HG03520 (cell line): ENCODE results near the gene DPAGT1.
"Not testable (repeated sequence)": the region's sequence is repeated elsewhere in the genome, so short reads cannot be mapped to it uniquely, and the experiment has no call there.

Experiments used
- ATAC-seq: cut with Tn5 transposase; IDR thresholded peaks from one replicate; pipeline ENCODE4 v1.9.1; 2021; ENCODE audit warnings: mild to moderate bottlenecking, moderate library complexity; ENCODE audit not compliant: unreplicated experiment

DPAGT1 gene

DNA sequence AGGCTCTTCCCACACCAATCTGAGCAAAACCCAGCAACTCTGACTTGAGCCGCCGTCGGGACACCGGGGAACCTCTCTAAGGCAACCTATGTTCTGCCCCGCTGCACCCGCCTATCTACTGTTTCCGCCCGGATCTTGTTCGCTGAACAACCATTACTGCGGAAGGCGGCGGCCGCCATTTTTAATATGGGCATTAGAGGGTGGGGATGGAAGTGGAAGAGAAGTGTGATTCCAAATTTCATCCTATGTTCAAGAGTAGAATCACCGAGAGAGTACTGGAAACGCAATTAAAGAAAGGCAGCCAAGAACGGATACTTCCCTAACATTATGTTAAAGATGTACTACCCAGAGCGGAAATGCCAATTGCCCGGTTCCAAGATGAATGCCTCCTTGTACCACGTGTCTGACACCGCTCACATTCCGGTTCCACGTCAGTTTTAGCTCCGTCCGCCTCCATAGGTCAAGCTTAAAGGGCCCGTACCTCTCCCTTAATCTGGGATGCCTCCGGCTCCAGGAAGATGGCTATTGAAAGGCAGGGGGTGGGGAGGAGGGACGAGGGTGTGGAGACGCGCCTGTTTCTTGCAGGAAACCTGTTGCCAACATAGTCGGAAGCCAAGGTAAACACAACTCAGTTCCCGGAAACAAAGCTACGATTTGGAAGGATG, at the start of gene DPAGT1:
TSS of gene DPAGT1 (minus strand) at position 95 of the 665 bp plus-strand sequence. CDS start 198 bp downstream, outside the sequence.
- ATAC-seq, result peak; percentile 69

DNA sequence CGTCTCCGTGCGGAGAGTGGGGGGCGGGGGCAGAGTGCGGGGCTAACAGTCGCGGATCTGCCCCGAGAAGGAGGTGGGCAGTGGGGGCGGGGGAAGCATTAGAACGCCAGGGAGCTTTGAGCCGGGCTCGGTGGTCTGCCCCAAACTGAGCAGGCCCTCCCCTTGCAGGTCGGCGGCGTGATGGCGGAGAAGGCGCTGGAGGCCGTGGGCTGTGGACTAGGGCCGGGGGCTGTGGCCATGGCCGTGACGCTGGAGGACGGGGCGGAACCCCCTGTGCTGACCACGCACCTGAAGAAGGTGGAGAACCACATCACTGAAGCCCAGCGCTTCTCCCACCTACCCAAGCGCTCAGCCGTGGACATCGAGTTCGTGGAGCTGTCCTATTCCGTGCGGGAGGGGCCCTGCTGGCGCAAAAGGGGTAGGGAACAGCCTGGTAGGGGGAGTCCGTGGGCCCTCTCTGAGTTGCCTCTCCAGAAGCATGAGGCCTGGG, 48.2 kb upstream of the DPAGT1 start:
- ATAC-seq, result no peak

DNA sequence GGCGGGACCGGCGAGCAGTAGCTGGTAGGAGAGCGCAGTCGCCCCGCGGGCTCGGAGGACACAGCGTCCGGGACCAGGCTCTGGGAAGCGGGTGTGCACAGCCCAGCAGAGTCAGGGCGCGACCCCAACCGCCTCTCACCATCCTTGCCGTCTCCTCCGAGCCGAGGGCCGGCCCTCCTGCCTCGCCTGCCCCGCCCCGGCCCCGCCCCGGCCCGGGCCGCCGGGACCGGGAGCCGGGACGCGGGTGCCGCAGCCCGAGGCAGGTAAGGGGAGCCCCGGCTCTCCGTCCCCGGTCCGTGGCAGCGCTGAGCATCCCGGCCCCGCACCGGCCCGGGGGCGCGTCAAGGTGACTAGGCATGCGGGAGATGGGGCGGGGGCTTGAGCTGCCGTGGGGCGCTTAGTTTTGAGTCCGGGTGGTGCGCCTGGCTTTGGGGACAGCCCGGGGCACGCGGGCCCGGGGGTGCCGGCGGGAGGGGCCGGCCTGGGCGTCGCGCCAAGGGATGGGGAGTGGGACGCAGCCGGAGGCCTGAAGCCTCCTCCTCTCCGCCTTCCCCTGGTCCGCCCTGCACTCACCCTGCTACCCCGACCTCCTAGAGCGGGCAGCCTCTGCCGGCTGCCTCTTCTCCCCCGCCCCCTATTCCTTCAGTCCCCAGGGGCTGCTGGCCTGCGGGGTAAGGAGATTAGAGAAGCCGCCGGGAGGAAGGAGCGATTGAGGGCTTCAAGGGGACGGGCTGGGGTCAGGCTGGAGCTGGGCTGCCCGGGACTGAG, 47.5 kb upstream of the DPAGT1 start, which contains the start of gene ABCG4:
TSS of gene ABCG4 (plus strand) at position 35 of the 768 bp plus-strand sequence. CDS start 914 bp downstream, outside the sequence.
- no peak for ATAC-seq

DNA sequence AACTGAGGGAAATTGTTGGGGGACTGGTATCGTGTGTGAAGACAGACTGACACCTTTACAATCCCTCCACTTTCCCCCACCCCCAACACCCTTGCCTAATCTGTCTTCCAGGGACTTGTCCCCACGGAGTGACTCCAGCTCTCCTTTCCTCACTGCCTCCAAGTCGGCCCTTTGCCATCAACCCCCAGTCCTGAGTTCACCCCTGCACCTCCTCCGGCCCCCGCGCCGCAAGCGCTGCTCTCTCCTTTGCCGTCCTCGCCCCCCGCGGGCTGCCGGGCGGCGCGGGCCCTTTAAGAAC, 47.0 kb upstream of the DPAGT1 start:
- no peak for ATAC-seq

DNA sequence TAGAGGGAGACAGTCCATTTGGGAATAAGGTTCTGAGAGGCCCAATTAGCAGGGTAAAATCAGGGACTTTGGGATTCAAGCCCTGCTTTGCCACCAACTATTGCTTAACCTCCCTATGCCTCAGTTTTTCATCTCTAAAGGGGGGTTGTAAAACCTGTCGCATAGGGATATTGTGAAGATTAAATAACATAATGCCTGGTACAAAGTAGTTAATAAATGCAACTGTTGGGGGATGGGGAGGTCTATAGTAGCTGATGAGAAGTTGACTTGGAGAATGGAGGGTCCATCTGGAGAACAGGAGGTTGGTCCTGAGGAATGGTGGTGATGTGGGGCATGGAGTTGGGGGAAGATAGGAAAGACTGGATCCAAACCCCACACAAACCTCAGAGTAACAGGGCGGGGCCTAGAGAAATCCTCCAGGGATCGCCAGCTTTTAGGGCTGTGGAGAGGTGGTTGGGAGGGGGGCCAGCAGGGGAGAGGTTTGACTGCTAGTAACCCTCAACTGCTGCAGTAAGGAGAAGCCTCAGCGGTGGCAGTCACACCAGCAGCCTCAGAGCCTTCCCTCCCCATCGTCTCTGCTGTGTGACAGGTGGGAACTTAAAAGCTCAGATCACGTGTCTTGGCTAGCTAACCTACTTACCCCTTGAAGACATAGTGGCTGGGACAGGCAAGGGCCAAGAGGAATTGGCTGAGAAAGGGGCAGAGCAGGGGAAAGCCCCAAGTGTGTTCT, 46.1 kb upstream of the DPAGT1 start:
- ATAC-seq, result no peak

DNA sequence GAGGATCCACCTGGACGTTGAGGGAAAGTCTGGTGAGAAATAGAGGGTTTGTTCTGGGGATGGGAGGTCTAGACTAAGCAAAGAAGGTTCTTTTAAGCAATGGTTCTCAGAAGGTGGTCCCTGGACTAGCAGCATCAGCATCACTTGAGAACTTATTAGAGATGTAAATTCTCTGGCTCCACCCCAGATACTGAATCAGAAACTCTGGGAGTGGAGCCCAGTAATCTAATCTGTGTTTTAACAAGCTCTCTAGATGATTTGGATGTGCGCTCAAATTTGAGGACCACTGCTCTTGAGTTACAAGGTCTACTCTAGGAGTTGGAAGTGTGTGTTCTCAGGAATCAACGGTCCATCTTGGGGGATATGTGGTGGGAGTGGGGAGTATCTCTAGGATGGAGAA, 43.9 kb upstream of the DPAGT1 start:
- ATAC-seq, result no peak

DNA sequence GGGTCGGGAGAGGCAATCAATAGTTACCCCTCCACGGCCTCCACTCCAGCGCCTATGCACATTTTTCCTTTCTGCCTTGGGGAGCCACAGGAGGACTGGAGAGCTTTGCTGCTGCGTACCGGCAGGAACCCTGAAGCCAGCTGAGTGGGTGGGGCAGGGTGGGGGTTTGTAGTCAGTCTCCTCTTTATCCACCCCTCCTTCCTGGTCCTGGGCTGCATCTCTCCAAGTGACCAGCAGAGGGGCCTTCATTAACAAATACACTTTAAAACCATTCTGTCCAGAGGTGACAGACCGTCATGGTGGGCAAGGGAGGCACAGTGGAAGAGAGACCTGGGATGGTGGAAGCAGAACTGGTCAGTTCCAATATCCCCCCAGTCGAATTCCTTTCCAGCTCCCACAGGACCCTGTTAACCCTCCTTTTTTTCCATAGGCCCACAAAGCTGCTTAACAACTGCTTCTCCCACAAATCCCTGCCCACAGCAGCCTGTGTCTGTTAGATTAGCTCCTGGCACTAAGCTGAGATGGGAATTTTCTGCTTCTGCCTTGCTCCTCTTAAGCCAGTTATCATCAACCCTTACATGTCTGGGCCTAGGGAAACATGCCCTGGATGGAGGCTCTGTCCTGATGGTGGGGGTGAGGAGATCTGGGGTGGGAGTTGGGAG, 43.3 kb upstream of the DPAGT1 start:
- ATAC-seq, result no peak

DNA sequence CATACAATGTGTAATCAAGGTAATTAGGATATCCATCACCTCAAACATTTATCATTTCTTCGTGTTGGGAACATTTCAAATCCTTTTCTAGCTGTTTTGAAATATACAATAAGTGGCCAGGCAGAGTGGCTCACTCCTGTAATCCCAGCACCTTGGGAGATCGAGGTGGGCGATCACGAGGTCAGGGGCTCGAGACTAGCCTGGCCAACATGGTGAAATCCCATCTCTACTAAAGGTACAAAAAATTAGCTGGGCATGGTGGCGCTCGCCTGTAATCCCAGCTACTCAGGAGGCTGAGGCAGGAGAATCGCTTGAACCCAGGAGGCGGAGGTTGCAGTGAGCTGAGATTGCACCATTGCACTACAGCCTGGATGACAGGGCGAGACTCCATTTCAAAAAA, 37.6 kb upstream of the DPAGT1 start:
- ATAC-seq, result not testable (repeated sequence)

DNA sequence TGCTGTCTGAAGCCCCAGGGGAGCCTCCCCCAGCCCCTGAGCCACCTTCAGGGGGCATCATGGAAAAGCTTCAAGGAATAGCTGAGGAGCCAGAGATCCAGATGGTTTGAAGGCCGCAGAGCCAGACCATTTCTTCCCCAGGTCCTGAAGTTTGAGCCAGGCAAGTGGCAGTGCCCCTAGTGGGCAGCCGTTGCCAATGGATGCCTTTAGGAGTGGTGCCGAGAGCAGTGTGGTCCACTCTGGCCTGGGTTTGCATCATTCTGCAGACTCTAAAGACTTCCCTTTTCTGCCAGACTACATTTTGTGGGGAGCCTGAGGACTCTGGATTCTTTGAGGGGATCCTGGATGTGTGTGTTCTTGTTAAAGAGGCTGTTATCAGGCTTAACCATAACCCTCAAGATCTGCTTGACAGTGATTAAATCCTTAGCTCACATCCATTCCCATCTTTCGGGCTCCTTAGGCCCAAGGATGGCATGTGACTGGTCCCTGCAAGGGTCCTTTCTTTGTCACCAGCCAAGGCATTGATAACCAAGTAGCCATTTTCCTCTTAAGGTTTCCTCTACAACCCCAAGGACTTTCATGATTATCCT, 32.8 kb upstream of the DPAGT1 start:
- no peak for ATAC-seq

DNA sequence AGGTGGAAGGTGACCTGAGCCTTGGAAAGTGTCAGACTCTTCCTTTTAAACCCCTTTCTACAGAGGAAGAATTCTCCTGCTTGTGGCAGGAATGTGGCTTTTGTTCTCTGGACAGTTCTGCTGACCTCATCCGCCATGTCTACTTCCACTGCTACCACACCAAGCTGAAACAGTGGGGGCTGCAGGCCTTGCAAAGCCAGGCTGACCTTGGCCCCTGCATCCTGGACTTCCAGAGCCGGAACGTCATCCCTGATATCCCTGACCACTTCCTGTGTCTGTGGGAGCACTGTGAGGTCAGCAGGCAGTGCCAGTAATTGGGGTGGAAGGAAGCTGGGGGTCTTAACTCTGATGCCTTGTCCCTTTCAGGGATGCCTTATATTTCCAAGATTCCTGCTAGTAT, 29.0 kb upstream of the DPAGT1 start:
- ATAC-seq, result no peak

DNA sequence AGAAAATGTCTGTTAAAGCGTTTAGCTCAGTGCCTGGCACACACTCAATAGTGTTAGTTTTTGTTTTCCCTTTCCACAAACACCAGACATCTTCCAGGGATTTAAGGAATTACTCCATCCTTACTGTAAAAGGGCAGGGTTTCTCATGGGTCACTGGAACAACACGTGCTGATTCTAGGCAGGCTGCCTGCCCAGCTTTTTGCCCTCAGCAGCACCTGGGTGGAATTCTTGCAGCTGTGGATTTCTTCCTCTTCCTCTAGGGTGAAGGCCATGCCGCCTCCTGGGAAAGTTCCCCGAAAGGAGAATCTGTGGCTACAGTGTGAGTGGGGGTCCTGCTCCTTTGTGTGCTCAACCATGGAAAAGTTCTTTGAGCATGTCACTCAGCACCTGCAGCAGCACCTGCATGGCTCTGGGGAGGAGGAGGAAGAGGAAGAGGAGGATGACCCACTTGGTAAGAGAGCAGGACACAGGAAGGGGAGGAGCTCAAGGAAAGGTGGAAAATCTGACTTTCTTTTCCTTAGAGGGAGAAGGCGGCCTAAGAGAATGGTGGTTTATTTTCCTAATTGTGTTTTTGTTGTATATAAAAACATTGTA, 25.1 kb upstream of the DPAGT1 start:
- ATAC-seq, result no peak

DNA sequence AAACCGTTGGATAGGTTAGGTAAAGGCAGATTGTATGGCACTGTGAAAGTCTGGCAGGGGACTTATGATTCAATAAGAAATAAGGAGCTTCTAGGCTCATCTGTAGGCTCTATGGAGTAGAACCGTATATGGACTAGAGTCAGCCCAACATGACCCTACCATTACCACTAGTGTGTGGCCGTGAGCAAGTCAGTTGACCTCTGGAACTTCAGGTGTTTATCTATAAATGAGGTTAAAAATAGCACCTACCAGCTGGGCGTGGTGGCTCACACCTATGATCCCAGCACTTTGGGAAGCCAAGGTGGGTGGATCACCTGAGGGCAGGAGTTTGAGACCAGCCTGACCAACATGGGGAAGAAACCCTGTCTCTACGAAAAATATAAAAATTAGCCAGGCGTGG, 24.2 kb upstream of the DPAGT1 start:
- no peak for ATAC-seq

DNA sequence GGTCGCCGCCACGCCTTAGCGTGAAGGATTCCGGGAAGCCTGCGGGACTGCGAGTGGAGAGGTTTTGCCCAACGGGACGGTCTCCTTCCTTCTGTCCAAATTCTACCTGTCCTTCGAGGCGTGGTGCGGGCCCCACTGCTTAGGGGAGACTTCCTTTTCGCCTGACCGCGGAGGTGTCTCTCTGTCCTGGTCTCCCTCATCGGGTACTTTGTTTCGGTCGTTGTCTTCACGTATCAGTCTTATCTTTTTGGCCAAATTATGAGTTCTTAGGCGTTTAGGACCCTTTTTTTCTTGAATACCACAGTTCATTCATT, 20.1 kb upstream of the DPAGT1 start:
- peak; percentile 8 for ATAC-seq

DNA sequence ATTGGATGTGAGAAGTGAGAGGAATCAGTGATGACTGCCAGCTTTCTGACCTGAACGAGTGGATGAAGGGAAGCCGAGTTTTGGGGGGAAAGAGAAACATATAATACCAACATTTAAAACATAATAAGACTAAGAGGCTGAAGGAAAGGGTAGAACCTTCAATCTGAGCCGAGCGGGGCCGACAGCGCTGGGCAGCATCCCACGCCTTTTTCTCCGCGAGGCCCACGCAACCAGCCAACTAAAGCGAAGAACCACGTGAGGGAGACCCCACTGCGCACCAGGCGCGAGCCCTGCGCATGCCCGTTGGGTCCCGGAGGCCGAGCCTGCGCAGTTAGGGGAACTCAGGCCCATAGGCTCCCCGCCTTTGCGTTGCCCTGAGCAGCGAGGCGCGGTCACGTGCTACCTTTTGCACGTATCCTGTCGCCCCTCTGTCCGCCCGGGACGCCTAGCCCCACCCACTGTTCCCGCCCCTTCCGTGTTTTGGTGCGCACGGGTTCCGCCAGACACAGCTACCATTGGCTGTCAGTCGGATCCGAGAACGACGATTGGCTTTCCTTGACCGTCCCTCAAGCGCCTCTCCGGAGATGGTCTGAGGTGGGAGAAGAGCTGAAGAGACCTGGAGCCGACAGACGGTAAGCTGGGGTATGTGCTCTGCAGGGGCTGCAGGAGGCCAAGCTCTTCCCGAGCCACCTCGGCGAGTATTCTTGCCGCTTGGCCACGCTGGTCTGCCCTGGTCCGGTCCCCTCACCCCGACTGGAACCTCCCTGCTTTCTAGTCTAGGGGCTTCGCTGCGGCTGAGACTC, 19.6 kb upstream of the DPAGT1 start, which contains the start of gene HINFP:
TSS of gene HINFP (plus strand) at position 573 of the 803 bp plus-strand sequence. CDS start 5,365 bp downstream, outside the sequence.
- ATAC-seq, result peak; percentile 95

DNA sequence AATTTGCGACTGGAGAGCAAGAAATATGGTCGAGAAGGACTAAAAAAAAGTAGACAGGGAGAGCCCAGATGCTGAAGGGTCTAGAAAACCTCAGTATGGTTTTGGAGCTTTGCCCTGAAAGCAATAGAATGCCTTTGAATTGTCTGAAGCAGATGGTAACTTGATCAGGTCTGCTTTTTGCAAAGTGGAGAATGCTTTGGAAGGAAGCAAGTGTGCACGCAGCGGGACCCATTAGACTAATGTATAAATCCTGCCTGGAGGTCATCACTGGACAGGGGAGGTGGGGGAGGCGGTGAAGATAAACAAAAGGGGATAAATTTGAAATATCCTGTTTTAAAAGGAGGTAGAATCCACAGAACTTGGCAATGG, 19.0 kb upstream of the DPAGT1 start:
- no peak for ATAC-seq

DNA sequence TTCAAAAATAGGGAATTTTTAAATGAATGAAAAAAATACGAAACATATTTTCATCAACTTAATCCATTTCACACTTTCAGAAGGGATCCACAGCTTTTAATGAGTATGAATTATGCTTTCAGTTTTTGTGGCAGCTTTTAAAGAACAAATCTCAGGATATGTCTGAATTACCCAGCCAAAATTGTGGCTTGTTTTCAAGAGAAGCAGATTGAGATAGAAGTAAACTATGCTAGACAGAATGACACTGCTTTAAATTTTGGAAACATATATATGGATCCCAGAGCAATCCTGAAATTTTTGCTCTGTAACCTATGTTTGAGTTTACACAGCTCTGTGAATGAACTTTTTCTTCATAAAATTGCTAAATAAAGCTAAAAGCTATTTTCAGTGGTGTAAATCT, 17.3 kb upstream of the DPAGT1 start:
- no peak for ATAC-seq

DNA sequence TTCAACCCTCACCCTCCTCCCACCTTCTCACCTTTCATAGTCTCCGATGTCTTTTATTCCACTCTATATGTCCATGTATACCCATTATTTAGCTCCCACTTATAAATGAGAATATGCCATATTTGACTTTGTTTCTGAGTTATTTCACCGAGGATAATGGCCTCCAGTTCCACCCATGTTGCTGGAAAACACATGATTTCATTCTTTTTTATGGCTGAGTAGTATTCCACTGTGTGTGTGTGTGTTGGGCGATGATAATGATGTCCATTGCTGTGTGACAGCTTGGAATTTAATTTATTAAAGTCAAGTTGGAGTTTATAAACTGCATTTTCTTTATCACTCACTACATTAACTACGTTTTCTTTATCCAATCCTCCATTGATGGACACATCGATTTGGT, 16.6 kb upstream of the DPAGT1 start:
- ATAC-seq, result no peak

DNA sequence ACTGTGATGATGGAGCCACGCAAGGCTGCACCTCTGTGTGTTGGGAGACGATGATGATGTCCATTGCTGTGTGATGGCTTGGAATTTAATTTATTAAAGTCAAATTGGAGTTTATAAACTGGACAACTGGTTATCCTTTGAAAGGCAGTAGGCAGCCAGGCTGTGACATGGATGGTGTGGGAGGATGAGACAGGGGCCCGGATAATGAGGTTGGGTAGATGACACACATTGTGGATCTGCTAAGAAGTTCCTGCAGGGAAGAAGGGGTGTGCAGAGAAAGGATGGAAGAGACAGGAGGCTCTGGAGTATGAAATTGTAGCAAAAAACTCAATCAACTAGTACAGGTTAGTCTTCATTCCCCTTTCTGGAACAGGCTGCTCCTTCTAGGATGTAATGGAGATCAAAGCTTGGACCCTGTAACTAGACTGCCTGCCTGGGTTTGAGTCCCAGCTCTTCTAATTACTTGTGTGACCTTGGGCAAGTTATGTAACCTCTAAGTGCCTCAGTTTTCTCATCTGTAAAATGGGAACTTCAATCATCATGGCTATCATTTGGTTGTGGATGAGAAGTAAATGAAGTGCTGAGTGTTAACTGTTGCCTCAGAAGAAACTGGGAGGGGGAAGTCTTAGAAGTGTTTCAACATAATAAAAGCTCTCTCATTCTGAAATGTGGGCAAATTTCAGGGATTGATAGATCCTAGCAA, 15.5 kb upstream of the DPAGT1 start:
- ATAC-seq, result no peak

DNA sequence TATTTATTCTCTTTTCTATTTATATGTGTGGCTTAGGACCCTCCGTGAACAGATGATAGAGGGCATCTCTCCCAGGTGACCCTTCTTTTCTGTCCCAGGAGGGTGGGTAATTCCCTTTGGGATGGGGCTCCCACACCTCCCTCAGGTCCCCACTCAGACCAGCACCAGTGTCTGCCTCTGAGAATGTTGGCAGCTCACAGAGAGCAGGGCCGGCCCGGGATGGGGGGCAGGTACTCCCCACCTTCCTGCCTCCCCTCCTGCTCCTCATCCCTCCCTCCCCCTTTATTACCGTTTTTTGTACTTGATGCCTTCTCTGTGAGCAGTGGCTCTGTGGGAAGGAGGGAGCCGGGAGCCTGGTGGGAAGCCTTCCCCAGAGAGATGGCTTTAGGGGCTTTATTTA, 14.9 kb upstream of the DPAGT1 start:
- no peak for ATAC-seq
